Gastroesophageal sphincter (tissue), 3 donors: ENCODE measurements around the gene TEKT2.

Source experiments
- EP300 ChIP-seq: sonication (generic); formaldehyde crosslinking; IDR thresholded peaks from one replicate; pipeline ENCODE4 v1.6.1; 2017; ENCODE audit warnings: antibody characterized with exemption, mild to moderate bottlenecking
- TF ChIP-seq, protein P1 (sequence below), 4 experiments: fragments of 200-600 bp in 2 of 4; fragments of 450-650 bp in 2 of 4; sonication (generic) in 1 of 4; IDR thresholded peaks; one replicate each; pipeline ENCODE4 v1.5.1; 2017 to 2019; ENCODE audit warnings: antibody characterized with exemption in 4 of 4, mild to moderate bottlenecking in 2 of 4, moderate library complexity in 2 of 4

DNA sequence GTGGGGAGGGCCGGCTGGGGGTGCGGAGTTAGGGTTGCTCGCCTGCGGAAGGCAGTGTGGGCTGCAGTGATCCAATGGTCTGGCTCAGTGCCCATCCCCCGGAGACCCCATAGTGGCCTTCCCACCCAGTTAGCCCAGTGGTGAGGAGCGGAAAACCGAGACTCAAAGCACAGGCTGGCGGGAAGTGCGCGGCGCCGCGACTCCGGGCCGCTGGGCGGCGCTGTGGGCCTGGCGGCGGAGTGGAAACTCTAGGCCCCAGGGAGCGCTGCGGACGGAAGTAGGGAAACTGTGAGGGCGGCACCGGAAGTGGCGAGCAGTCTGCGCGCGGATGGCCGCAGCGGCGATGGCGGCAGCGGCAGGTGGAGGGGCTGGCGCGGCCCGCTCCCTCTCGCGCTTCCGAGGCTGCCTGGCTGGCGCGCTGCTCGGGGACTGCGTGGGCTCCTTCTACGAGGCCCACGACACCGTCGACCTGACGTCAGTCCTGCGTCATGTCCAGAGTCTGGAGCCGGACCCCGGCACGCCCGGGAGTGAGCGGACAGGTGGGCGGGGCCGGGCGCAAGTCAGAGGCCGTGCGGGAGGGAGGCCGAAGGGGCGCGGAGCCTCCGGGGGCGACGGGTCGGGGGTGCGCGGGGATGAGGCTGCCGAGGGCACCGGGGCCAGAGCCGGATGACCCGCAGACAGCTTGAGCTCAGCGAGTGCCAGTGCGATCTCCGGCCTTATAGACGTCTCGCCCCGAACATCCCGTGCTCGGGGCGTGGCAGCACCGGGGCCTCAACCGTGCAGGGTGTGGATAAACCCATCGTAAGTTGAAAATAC lies 4.9 kb downstream of the TEKT2 start, which contains the start of gene ADPRS:
- TF ChIP-seq EP300 = no peak
- TF ChIP-seq, protein P1, sequence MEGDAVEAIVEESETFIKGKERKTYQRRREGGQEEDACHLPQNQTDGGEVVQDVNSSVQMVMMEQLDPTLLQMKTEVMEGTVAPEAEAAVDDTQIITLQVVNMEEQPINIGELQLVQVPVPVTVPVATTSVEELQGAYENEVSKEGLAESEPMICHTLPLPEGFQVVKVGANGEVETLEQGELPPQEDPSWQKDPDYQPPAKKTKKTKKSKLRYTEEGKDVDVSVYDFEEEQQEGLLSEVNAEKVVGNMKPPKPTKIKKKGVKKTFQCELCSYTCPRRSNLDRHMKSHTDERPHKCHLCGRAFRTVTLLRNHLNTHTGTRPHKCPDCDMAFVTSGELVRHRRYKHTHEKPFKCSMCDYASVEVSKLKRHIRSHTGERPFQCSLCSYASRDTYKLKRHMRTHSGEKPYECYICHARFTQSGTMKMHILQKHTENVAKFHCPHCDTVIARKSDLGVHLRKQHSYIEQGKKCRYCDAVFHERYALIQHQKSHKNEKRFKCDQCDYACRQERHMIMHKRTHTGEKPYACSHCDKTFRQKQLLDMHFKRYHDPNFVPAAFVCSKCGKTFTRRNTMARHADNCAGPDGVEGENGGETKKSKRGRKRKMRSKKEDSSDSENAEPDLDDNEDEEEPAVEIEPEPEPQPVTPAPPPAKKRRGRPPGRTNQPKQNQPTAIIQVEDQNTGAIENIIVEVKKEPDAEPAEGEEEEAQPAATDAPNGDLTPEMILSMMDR (IDR thresholded peaks at IDR 0.05) = peak in 3 of 4 experiments; percentile 98 to 100 (median 99)
